G401 (cell line): ENCODE results near the gene MRPS6. TPM values are rescaled to one million over a fixed set of nuclear protein-coding genes. Genes with fewer than 3 reads are reported as not detected.

Source experiments
- DNase-seq: peaks from one replicate; pipeline ENCODE4 v3.0.0-alpha.2; 2015; ENCODE audit warnings: low spot score
- in situ Hi-C: cut with HindIII; loops from 2 replicates; pipeline ENCODE4 v1.10.0; 2016; ENCODE audit warnings: low sequenced_read_pairs, mixed read lengths
- total RNA-seq: library from RNA; depleted of rRNA; stranded (reverse); fragments of >200 nt; shearing (Covaris generic); gene quantifications from 2 replicates; pipeline ENCODE4 v1.2.3, GENCODE V29; 2014

The MRPS6 gene
- total RNA-seq, 1 experiment from 2014 or later = 118 TPM

DNA sequence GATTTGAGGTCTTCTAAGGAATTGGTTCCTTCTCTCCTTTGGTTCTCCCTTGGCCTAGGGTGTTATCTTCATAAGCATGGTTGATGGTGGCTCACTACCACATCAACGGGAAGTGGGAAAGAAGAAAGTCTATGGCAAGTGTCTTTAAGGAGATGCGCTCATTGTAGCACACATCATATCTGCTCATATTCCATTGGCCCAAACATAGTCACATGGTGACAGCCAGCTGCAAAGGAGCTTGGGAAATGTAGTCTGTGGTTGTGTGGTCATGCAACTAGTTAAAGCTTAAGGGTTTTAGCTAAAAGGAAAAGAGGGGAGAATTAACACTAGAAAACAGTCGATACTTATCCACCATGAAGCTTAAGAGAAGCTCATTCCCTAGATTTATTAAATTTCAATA lies 11.4 kb upstream of the MRPS6 start:
- in situ Hi-C loops = loop anchor here (5.0 kb wide), 1 partner anchor 80 kb away; no protein-coding TSS in a partner anchor

DNA sequence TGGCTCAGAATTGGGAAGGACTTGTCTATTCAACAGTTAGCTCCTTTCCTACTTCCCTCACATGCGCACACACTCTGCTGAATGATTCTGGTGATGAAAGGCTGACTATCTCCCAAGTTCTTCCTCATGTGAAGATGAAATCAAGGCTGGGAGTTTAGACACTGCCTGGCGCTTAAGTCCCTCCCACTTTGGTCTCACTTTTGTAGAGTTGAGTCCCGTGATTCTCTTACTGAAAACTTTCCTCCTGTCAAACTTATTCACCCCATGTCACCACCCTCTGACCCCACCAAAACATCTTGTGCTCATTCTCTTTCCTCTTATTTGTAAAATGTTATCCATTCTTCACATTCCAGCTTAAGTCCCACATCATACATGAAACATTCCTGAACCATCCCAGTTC lies 8.4 kb upstream of the MRPS6 start:
- in situ Hi-C loops = no loop called here
- DNase-seq = no peak

More for the DNA sequence above, 11.4 kb upstream of the MRPS6 start:
- no peak for DNase-seq

DNA sequence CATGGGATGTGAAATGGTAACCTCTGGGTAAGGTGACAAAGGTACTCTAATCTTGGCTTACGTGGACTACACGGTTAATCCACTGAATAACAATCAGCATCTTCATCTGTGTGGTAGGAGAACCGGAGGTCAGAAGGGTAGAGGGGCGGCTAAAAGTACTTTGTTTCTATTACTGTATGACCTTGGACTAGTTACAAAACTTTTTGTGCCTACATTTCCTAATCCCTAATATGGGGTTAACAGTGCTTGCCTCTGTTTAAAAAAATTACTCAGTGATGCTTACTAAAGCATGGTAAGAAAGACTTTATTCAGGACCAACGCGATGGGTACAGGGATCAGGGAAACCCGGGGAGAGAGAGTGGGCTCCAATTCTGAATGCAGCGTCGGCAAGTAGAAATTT lies 1.7 kb upstream of the MRPS6 start:
- in situ Hi-C loops = no loop called here
- DNase-seq = no peak

DNA sequence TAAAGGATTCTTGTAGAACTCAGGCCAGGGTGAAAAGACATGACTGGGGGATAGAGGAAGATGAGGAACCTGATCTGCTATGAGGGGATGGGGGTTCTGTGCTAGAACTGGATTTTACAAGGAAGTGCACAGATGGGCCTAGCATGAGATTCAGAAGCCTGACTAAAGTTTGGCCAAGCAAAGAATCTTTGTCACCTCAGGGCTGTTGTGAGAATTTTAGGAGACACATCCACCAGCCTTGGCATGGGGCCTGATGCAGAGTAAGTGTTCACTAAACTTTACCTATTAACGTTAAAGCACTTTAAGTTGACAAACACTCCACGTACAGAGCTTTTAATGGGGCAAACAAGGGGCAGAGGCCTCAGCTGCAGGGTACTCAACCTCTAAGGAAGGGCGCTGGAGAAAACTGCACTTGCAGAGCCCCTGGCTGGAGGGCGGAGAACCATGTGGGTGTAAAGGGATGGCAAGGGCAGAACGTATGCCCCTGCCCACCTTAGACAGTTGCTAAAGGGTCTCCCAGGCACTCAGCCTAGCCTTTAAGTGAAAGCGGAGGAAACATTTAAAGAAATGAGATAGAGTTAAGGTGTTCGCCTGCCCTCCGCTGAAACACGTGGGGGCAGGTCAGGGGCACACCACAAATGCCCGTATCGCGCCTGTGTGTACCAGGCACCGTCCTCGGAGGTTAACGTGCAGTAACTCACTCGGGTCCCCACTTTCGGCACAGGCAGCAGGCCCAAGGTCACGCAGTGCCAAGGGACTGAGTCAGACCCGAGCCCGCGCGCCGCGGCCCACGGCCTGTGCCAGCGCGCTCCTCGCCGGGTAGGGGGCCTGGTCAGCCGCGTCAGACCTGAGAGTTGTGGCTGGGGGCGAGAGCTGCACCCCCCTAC lies 990 bp upstream of the MRPS6 start:
- DNase-seq = no peak
- in situ Hi-C loops = no loop called here

DNA sequence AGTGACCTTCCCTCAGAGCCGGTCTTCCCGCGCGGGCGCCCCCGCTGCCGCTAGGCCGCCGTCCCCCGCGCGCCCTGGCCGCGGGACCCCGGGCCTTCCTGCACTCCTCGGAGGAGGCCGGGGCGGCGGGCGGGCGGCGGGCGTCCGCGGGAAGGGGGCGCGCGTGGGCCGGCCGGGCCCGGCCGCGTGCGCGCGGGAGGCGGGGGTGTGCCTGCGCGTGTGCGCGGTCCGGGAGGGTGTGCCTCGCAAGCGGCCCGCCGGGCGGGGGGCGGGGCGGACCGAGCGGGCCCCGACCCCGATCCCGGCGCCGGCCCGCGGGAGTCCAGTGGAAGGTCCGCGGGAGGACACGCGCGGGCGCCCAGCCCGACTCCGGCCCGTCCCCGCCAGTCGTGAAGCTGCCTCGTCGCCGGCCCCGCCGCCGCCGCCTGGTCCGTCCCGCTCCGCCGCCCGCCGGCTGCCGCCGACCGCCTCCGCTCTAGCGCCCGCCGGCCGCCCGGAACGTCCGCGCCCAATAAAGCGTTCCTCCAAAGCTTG lies 438 bp downstream of the MRPS6 start:
- in situ Hi-C loops = no loop called here
- peak; percentile 31 for DNase-seq

DNA sequence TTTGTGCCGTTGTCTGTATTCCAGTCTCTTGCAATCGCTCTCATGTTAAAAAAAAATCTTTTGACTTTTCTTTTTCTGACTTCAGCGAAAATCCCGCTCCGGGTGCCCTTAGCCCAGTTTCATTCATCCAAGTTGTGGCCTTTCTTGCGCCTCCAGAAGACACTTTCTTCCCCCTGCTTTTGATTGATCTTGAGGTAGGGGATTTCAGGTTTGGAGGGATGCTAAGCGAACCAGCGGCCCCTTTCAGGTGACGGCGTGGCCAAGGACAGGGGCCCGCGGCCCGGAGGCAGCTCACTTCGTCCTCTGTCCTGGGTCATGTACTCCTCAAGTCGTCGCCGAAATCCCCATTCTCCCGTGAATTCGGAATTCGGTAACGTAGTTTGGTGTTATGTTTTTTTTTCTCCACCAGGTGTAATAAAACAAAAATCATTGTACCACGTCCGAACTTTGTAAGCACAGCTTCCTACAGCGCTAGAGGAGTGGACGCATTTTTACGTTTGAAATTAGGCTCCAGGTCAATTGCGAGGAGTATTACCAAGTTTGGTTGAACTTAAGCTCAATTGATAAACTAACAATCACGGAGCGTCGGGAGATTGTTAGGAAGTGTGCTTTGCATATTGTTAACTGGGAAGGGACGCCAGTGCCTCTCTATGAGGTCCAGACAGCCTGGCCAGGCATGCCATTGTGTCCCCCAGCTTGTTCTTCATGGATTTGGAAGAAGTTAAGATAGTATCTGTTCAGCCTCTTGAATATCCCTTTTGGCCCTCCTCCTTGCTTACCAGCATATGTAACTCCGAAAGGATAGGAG lies 1.1 kb downstream of the MRPS6 start:
- in situ Hi-C loops = no loop called here
- no peak for DNase-seq

DNA sequence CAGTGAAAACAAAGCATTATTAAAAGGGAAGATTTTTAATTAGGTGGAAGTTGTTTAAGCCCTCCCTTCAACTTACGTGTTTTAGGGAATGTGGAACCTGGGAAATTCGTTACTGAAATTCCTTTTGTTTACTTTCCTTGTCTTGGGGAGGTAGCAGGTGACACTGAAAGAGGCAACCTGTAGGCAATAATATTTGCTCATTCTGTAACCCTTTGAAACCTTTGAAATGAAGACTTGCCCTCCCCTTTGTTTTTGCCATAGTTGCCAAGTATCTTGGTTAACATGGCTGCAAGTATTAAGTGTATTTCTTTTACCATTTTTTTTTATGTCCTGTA lies 1.7 kb downstream of the MRPS6 start:
- DNase-seq = no peak
- in situ Hi-C loops = no loop called here

DNA sequence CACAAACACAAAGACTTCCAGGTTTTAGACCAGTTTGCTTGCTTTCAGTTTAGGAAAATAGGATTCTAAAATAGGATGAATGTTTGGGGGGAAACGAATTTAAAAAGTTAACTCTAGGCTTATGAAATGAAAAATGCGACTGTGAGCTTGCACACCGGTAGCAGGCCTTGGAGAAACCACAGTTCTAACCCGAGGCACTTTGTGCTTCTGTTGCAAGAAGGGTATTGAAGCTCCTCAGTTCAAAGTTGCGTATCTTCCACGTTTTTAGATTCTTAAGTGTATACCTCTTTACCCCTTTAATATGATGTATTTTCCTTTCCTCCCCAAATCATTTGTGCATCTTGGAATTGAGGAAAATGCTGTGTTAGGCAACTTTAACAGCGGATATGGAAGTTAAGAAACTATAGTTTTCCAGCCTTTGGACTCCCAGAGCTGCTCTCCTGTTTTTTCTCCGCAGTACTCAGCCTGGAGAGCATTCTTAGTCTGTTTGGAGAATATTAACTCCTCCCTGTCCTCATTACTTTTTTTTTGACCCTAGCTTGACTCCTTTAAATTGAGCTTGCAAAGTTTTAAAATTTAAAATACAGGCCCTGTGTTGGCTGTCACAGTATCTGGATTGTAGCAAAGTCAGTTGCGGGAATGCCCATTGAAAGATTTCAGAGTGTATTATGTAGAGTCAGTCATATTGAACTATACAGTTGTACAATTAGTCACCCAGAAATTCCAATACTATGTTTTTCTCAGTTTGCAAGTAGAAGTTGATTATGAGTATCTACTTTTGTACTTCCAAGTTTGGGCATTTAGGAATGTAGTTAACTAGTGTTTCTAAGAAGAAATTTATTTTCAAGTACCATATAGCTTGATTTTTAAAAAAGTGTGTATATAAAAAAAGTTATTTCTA lies 2.6 kb downstream of the MRPS6 start:
- no peak for DNase-seq
- in situ Hi-C loops = no loop called here

DNA sequence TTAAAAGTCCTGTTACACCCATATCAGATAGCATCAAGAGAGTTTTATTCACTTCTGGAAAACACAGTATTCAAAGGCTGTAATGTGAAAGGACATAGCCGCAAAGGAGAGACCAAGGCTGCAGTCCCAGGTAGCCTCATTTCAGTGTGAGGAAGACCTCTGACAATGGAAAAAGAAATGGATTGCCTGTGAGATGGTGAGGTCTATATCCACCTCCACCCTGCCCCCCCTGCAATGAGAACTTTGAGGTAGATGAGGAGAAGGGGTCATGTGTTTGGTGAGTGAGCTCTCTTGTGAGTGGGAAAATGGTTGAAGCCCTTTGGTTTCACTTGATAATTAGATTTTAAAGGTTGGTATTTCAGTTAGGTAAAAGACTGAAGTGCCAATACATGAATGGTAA lies 3.5 kb downstream of the MRPS6 start:
- DNase-seq = no peak
- in situ Hi-C loops = no loop called here

DNA sequence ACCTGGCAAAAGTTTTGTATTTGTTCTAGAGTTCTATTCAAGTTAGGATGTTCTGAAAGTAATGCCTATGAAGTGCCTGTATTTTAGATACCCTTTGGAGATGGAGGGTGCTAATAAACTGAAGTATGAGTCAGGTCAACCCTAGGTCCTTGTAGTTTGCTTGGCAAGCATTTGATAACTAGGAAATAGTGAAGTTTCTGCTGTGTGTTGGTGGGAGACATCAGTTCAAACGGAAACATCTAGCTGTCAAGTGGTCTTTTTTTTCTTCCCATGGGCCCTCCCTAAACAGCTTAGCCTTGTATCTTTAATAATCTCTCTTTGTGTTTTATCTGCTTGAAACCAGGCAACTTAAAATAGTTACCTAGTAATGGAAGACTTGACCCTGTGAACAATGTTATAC lies 4.5 kb downstream of the MRPS6 start:
- DNase-seq = no peak
- in situ Hi-C loops = no loop called here

DNA sequence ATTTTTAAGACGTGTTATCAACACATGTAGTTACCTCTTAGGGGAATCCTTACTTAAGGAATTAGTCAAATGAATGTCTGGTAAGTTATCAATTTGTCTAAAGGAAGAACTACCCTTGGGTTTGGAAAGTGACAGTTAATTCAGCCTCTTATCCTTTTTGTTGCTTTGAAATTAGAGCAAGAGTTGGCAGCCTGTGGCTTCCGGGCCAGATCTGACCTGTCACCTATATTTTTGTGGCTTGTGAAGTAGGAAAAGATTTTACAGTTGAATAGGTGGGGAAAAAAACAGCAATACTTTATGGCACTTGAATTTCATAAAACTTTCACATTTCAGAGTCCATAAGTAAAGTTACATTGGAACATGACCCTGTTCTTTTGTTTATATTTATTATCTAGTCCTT lies 5.5 kb downstream of the MRPS6 start:
- in situ Hi-C loops = no loop called here
- no peak for DNase-seq

DNA sequence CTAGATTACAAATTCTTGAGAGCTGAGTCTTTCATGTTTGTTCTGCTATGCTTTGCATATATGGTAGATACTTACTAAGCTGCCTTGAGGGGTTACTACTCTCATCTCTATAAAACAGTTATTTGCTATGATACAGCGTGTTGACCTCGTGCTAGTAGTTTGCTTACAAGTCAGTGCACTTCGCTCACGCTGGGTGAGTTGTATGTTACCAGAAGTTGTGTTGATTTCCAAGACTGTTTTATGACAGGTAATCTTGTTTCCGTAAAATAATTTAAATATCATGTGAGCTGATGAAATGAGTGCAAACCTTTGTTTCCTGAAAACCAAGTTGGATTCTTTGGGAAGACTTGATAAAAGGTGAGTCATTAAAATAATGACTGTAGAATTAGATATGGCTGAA lies 7.3 kb downstream of the MRPS6 start:
- in situ Hi-C loops = no loop called here

DNA sequence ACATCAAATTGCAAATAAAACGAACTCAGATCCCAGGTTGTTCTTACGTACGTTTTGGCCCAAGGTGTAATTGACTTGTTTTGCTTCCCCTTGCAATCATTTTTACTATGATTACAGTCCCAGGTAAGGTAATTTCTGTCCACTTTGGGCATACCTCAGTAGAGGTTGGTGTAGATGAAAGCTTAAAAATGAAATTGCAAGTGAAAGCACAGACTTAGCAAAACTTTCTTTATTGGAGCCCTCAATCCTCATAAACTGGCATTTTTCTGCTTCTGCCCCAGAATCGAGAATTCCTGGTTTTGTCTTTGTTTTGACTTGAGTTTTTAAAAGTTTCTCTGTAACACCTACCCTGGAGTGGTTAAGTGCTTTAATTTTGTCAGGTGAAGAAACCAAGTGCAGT lies 9.4 kb downstream of the MRPS6 start:
- in situ Hi-C loops = no loop called here
- DNase-seq = no peak

More for the DNA sequence above, 7.3 kb downstream of the MRPS6 start:
- DNase-seq = no peak

DNA sequence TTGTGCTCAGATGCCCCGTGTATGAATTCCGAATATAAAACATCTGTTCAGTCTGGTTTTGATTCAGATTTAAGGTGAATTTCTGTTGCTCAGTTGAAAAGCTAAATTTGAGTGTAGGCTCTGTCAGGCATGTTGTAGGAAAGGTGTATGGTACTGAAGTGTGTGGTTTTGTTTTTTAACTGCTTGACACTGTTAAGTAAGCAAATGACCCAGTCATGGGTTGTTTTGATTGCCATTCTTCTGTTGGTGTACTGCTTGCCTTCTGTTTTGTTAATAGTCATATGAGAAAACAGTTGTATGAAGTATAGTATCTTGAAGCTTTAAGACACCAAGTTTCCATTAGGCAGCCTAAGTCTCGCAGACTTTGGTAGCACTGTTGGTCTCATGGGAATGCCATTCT lies 10.0 kb downstream of the MRPS6 start:
- DNase-seq = no peak
- in situ Hi-C loops = no loop called here

DNA sequence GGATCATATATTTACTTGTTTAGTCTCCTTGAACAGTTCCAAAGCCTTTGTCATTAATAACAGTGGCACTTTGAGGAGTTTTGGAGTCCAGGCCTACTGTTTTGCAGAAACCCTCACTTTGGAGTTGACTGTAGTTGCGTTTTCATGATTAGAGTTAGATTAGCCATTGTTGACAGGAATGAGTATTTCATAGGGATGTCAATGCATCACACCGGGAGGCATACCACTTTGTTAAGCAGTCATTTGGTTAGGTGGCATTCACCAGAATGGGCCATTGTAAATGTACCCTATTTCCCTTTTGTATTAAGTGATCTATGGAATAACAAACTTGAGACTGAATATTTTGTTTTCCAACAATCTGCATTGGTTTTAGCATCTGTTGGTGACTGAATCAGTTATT lies 11.8 kb downstream of the MRPS6 start:
- in situ Hi-C loops = no loop called here
- no peak for DNase-seq

DNA sequence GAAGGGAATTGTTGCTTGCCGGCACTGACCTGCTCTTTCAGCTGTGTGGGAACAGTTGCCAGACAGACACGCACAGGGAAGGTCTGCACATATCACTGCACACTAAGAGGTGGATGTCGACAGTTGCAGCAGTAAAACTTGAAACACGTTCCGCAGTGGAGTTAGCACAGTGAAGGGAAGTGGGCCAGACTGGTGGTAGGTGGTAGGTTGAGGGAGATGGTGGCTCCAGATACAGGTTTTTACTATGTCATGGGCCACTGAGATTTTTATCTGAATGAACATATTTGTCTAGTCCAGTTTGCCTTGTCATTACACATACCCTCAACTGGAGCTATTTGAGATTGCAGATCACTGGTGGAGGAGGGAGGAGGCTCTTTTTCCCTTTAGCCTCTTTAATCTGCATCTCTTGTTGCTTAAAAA lies 13.5 kb downstream of the MRPS6 start:
- in situ Hi-C loops = no loop called here
- no peak for DNase-seq

DNA sequence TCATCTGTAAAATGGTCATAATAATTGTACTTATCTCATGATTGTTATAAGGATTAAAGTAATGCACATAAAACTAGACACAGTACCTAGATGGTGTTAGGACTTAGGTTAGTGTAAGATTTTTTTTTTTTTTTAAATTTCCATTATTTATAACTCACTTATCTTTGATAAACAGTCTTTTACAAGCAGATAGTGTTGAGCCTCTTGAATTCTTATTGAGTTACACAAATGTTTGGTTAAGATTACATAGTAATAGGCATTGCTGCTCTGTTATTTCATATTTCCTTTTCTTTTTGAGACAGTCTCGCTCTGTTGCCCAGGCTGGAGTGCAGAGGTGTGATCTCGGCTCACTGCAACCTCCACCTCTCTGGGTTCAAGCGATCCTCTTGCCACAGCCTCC lies 15.4 kb downstream of the MRPS6 start:
- DNase-seq = no peak
- in situ Hi-C loops = no loop called here

DNA sequence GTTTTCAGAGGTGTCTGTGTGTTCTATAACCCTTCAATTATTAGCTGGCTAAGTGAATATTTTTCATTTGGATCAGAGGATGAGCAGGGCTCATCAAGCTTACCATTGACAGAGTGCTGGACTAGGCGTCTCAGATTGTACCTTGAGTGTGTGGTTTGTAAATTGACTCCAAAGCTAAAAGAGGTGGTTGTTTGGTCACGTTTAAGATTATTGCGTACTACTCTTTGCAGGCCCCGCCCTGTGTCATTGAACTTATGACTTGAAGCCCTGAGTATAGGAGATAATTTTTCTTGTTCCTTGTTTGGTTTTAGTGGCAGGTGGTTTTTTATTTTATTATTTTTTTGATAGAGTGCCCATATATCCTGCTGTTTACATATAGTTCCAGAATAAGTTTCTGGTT lies 17.7 kb downstream of the MRPS6 start:
- DNase-seq = no peak
- in situ Hi-C loops = no loop called here

DNA sequence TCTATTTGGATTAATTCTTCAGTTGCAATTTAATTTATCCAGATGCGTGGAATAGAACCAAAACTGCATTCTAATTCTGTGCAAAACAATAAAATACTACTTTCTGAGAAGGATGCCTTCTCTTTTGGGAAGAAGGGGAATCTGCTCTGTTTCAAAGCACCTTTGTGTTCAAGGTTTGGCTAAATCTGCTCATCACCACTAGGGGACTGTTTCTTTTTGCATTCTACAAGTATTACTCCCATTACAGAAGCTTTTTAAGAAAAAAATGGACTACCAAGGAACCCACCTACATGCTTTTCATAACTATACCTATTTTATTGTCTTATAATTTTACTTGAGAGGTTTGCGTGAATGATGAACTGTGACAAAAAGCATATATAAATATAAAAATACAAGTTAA lies 18.2 kb downstream of the MRPS6 start:
- in situ Hi-C loops = no loop called here
- no peak for DNase-seq
